Right lobe of liver (tissue), 6 donors: Measurements from ENCODE around the gene GRK4. TPM values are rescaled to one million over a fixed set of nuclear protein-coding genes. Genes with fewer than 3 reads are reported as not detected.

Experiments used
- ATAC-seq, 4 donors: fragments of 200-7000 bp; cut with Tn5 transposase; one replicate each; pipeline ENCODE4 v1.9.1; 2020; ENCODE audit warnings: mild to moderate bottlenecking in 4 of 4, moderate library complexity in 4 of 4
- DNase-seq, 3 donors: peaks; one replicate each; pipeline ENCODE4 v3.0.0-alpha.2; 2020
- H3K27ac ChIP-seq, 3 donors: fragments of 200-600 bp; one replicate each; pipeline ENCODE4 v1.8.0; 2022
- H3K27me3 ChIP-seq, 2 donors: fragments of 200-600 bp; one replicate each; pipeline ENCODE4 v1.8.0; 2022
- H3K36me3 ChIP-seq, 4 donors: fragments of 200-600 bp; sonication (generic) in 1 of 4; one replicate each; pipeline versions ENCODE4 v1.5.1 to v1.8.0; 2017 to 2022; ENCODE audit warnings: control low read depth in 1 of 4
- H3K4me1 ChIP-seq, 4 donors: fragments of 200-600 bp; sonication (generic) in 1 of 4; one replicate each; pipeline versions ENCODE4 v1.5.1 to v1.8.0; 2017 to 2022; ENCODE audit warnings: control low read depth in 1 of 4
- H3K4me3 ChIP-seq, 3 donors: fragments of 200-600 bp; one replicate each; pipeline ENCODE4 v1.8.0; 2022
- H3K9me3 ChIP-seq, 4 donors: fragments of 200-600 bp; sonication (generic) in 1 of 4; one replicate each; pipeline versions ENCODE4 v1.5.1 to v1.8.0; 2017 to 2022; ENCODE audit warnings: control low read depth in 1 of 4
- POLR2A ChIP-seq: fragments of 450-650 bp; IDR thresholded peaks from one replicate; pipeline ENCODE4 v1.6.1; 2017; ENCODE audit warnings: antibody characterized with exemption, mild to moderate bottlenecking
- WGBS: methylation state at CpG from one replicate; pipeline ENCODE4 v1.1.6; 2018; ENCODE audit warnings: low coverage, low lambda C conversion rate; ENCODE audit not compliant: insufficient coverage; ENCODE audit errors: missing lambda C conversion rate; 5-methylcytosine and 5-hydroxymethylcytosine counted together
- intact Hi-C, 2 donors: fragments of 100-400 bp; cut with DNase I; formaldehyde crosslinking; loops; one replicate each; pipeline versions ENCODE4 v1.11.2 to v1.14.1; 2022
- total RNA-seq, 6 experiments: library from RNA; depleted of rRNA in 2 of 6; stranded (reverse); fragments of >200 nt in 2 of 6; fragmentation: NEBNext Ultra II Directional in 3 of 6; extraction: Animal tissue kit (Norgen Biotek cat#: 25700) in 3 of 6; gene quantifications; one replicate each; pipeline versions ENCODE4 v1.1.0 to v1.2.4, GENCODE V29; 2016 to 2023
- TF ChIP-seq, protein P1 (sequence below), 4 donors: fragments of 200-600 bp in 3 of 4; fragments of 450-650 bp in 1 of 4; IDR thresholded peaks; one replicate each; pipeline versions ENCODE4 v1.5.1 to v1.8.0; 2016 to 2022; ENCODE audit warnings: antibody characterized with exemption in 4 of 4, mild to moderate bottlenecking in 2 of 4
- donor health status: DM: no; HTN: yes; CAD: no.
- donor health status: DM: no; HTN: no; CAD: no.
- donor health status: DM: no; HTN: no; CAD: no.
- donor health status: DM: no; HTN: yes; CAD: no.
- donor health status: DM: no; HTN: yes; CAD: no.

Gene GRK4
- total RNA-seq, 6 experiments from 2014 or later: 1.0 to 4.3 (median 2.8) TPM

DNA sequence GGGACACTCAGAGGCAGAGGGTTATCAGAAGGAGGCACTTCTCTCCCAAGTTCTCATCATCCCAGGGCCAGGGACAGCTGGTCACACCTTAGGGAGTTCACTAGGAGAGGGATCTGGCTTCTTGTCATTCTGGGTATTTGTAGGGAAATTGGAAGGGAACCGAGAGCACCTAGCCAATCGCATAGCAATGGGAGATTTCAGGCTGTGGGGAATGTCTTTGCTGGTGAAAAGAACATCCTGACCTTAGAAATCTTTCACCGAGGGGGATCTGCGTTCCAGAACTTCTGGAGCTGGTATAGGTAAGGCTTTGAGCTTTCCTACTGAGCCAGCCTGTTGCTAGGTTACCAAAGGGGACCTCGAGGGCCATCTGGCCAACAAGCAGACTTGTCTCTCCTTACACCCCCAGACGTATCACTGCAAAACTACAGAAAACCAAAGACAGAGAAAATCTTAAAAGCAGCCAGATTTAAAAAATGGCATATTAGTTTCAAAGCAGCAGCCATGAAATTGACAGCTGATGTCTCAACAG, 104.2 kb downstream of the GRK4 start:
- Histone ChIP-seq H3K4me1 (peaks cover 0 to 18% (median 8%) of the 10 kb centered on the region in 4 donors), H3K27me3 (no peaks in the 10 kb centered on the region), H3K9me3 (no peaks in the 10 kb centered on the region), H3K27ac (no peak overlapping the region), H3K4me3 (no peak overlapping the region), H3K36me3 (no peaks in the 10 kb centered on the region)
- intact Hi-C loops: no loop called here
- no peak for DNase-seq
- no peak for TF ChIP-seq POLR2A
- TF ChIP-seq, protein P1, sequence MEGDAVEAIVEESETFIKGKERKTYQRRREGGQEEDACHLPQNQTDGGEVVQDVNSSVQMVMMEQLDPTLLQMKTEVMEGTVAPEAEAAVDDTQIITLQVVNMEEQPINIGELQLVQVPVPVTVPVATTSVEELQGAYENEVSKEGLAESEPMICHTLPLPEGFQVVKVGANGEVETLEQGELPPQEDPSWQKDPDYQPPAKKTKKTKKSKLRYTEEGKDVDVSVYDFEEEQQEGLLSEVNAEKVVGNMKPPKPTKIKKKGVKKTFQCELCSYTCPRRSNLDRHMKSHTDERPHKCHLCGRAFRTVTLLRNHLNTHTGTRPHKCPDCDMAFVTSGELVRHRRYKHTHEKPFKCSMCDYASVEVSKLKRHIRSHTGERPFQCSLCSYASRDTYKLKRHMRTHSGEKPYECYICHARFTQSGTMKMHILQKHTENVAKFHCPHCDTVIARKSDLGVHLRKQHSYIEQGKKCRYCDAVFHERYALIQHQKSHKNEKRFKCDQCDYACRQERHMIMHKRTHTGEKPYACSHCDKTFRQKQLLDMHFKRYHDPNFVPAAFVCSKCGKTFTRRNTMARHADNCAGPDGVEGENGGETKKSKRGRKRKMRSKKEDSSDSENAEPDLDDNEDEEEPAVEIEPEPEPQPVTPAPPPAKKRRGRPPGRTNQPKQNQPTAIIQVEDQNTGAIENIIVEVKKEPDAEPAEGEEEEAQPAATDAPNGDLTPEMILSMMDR (IDR thresholded peaks at IDR 0.05): no peak
- WGBS: 50% methylated on average over 2 of the region's 6 CpGs
- no peak for ATAC-seq

DNA sequence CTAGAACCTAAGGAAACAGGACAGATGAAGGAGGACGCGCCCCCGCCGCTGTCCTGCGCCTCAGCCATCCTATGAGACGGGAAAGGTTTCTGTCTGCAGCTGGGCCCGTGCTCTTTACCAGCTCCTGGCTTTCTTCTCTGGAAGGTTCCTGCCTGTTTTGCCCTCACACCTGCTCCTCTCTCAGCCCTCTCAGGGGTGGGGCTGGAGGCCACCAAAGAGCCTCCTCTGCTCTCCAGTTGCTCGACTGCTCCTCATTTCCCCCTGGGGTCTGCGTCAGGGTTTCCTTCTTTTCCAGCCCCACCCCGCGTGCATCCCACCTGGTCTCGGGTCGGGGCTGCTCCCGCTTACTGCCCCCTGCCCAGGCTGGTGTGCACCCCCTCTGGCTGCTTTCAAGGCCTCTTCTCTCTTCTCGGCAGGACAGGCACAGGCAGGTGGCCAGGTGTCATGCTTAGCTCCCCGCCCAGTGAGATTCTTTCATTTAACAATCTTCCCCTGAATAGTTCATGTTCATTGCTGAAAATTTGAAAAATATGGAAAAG, 106.4 kb downstream of the GRK4 start:
- no peak for TF ChIP-seq POLR2A
- TF ChIP-seq, protein P1 (IDR thresholded peaks at IDR 0.05): no peak
- Histone ChIP-seq H3K4me3 (no peak overlapping the region), H3K27ac (no peak overlapping the region), H3K9me3 (no peaks in the 10 kb centered on the region), H3K4me1 (peaks cover 0 to 21% (median 9%) of the 10 kb centered on the region in 4 donors), H3K27me3 (no peaks in the 10 kb centered on the region), H3K36me3 (no peaks in the 10 kb centered on the region)
- ATAC-seq (no peak), DNase-seq (no peak)
- 91% methylated on average over 9 of the region's 16 CpGs for WGBS
- intact Hi-C loops: no loop called here

DNA sequence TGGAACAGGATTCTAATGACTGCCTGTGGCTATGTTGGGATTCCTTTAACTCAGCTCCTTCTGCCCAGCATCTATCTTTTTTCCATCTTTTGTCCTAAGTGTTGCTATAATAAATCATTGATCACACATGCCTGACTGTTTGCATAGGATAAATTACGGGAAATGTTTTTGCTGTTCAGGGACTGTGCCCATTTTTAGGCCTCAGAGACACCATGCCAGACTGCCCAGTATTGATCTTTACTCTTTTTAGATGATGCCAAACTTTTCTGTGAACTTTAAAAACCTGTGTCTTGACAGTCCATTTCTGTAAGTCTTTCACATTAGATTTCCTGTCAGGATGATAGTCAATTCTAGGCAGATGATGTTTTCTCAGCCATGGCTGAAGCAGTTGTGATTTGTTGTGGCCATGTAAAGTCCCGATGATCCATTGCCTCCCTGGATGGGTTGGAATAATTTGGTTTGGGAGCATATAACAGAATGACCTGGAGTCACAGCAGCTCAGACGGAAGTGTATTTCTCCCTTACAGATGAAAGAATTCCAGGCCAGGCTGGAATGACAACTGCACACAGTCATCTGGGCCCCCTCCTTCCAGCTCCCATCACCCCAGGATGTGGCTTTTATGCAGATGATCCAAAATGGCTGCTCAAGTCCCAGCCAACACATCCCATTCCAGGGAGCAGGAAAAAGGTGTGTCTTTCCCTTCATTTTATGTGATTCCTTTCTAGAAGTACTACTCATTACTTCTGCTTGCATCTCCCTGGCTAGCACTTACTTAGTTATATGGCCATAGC, 107.5 kb downstream of the GRK4 start:
- DNase-seq: no peak
- H3K27me3 ChIP-seq: no peaks in the 10 kb centered on the region
- TF ChIP-seq, protein P1 (IDR thresholded peaks at IDR 0.05): no peak
- TF ChIP-seq POLR2A: no peak
- ATAC-seq: no peak
- no peaks in the 10 kb centered on the region for H3K36me3 ChIP-seq
- H3K4me1 ChIP-seq: peaks cover 0 to 24% (median 10%) of the 10 kb centered on the region in 4 donors
- H3K27ac ChIP-seq: peak overlapping the region in 2 of 3 donors; percentile 17 to 34
- no peak overlapping the region for H3K4me3 ChIP-seq
- WGBS: 49% methylated on average over 3 of the region's 3 CpGs
- H3K9me3 ChIP-seq: no peaks in the 10 kb centered on the region
- intact Hi-C loops: no loop called here

DNA sequence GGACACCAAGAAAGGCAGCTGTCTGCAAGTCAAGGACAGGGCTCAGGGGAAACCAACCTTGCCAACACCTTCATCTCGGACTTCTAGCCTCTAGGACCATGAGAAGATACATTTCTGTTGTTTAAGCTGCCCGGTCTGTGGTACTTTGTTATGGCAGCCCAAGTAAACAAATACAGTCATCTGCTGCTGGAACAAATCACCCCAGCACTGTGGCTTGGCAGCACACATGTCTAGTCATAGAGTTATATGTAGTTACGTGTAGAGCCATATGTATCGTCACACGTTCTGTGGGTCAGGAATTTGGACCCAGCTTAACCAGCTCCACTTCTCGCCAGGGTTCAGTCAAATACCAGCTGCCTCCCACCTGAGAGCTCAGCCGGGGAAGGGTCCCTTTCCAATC, 108.4 kb downstream of the GRK4 start:
- Histone ChIP-seq H3K27me3 (no peaks in the 10 kb centered on the region), H3K27ac (no peak overlapping the region), H3K4me3 (no peak overlapping the region), H3K4me1 (peaks cover 0 to 33% (median 11%) of the 10 kb centered on the region in 4 donors), H3K36me3 (no peaks in the 10 kb centered on the region), H3K9me3 (no peaks in the 10 kb centered on the region)
- DNase-seq (no peak), ATAC-seq (no peak)
- 100% methylated on average over 2 of the region's 7 CpGs for WGBS
- intact Hi-C loops: no loop called here
- TF ChIP-seq POLR2A: no peak
- TF ChIP-seq, protein P1 (IDR thresholded peaks at IDR 0.05): no peak
